HG03064 (cell line): Measurements from ENCODE around the gene MPG.
"Not testable (repeated sequence)": the region's sequence is repeated elsewhere in the genome, so short reads cannot be mapped to it uniquely, and the experiment has no call there.

Experiments used
- ATAC-seq: cut with Tn5 transposase; IDR thresholded peaks from one replicate; pipeline ENCODE4 v1.9.1; 2021; ENCODE audit warnings: low read depth; ENCODE audit not compliant: unreplicated experiment

The MPG gene, protein sequence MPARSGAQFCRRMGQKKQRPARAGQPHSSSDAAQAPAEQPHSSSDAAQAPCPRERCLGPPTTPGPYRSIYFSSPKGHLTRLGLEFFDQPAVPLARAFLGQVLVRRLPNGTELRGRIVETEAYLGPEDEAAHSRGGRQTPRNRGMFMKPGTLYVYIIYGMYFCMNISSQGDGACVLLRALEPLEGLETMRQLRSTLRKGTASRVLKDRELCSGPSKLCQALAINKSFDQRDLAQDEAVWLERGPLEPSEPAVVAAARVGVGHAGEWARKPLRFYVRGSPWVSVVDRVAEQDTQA

DNA sequence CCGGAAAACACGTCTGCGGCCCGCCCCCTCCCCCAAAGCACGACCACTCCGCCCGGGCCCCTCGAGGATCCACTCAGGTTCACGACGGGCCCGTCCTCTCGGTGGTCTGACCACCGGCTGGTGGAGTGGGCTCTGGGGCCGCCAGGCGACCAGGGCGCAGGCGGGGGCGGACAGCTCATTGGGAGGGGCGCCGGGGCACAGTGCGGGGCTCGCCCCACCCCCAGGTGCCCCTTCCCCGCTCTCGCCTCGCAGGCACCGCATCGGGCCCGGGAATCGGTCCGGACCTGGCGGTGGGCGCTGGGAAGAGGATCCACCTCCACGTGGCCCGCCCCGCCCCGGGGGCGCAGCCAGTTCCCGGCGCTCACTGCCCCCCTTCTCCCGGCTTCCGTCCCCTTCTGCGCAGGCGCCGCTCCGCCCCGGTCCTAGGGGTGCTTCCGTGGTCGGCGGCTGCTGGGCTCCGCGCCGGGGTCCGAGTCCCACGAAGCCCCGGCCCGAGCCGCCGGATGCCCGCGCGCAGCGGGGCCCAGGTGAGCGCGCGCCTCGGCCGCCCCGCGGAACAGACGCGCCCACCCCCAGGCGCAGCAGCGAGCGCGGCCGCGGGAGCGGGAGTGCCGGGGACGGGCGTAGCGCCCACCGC is at the start of gene MPG:
MPG (plus strand) TSS at position 419 of the 637 bp plus-strand sequence; CDS start at position 504, 85 bp downstream.
- ATAC-seq: peak; percentile 57

DNA sequence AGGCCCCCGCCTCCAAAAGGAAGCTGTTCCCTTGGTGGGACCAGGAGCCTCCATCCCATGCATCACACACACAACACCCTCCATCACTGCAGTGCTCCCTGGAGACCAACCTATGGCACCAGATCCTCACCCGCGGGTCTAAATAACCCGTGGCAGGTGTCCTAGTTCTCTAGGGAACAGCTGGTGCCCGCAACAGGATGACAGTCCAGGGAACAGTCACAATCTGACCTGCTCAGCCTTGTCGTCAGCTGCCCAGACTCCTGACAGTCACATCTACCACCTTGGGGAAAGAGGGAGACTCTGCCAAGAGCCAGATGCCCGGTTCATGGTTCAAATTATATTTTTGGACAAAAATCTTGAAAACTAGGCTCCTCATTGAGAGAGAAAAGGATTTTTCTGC is 47.4 kb upstream of the MPG start:
- ATAC-seq: not testable (repeated sequence)

DNA sequence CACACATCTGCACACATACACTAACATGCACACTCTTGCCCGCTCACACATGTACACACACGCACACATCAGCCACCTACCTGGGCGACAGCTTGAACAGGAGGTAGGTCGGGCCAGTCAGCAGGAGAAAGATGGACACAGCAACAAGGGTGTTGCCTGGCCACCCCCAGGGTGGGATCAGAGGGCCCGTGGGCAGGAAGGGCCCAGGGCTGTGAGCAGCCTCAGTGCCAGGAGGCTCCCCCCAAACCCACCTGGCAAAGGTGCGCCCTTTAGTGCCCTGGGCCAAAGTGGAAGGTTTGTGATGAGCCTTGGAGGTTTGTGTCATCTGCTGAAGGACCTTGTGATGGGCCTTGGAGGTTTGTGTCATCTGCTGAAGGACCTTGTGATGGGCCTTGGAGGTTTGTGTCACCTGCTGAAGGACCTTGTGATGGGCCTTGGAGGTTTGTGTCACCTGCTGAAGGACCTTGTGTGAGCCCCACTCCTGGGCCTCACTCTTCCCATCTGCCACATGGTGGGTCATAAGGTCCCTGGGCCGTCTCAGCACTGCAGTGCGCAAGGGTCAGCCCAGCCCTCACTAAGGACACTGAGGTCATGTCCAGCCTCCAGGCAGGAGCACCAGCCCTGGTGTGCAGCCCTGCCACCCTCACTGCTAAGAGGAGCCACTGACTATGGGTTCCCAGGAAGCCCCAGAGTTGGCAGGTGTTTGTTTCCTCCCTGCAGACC is 44.7 kb upstream of the MPG start:
- not testable (repeated sequence) for ATAC-seq

DNA sequence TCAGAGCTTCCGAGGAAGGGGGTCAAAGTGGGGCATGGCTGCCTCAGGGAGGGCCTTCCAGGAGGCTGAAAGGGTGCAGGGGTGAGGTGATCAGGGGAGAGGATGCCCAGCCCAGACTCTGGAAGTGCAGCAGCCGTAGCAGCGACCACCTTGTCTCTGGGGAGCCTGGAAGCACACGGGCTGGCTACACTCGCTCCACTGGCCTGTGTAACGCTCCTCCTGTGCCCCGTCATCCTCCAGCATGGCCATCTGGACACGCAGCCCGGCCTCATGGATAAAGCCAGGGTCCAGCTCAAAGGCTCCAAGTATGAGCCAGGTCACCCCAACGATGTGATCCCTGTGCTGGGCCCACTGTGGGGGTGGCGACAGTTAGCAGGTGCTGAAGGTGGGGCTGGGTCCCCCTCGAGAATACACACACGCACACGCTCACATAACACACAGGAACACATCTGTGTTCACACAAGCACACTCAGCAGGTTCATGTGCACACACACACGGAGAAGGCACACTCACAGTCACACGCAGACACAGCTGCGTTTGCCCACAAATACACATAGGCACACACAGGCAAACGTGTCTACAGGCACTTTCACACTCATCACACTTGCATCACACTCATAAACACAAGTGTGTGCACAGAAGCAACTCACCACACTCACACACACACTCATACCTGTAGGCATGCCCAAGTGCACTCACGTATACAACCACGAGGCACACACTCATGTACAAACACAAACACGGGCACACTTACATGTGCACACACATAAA is 44.0 kb upstream of the MPG start:
- ATAC-seq: no peak

DNA sequence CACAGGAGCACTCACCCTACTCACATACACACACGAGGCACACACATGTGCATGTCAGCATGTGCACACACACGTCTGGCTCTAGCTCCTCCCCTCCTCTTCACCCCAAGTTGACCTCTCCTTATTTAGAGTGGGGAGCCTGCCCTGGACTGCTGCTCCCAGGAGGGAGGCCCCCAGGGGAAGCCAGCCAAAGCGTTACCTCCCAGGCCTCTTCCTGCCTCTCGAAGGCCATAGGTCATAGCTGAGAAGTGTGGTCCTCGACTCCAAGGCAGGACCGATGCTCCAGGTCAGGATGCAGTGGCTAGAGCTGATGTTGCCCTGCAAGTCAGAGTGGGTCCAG is 43.4 kb upstream of the MPG start:
- no peak for ATAC-seq

DNA sequence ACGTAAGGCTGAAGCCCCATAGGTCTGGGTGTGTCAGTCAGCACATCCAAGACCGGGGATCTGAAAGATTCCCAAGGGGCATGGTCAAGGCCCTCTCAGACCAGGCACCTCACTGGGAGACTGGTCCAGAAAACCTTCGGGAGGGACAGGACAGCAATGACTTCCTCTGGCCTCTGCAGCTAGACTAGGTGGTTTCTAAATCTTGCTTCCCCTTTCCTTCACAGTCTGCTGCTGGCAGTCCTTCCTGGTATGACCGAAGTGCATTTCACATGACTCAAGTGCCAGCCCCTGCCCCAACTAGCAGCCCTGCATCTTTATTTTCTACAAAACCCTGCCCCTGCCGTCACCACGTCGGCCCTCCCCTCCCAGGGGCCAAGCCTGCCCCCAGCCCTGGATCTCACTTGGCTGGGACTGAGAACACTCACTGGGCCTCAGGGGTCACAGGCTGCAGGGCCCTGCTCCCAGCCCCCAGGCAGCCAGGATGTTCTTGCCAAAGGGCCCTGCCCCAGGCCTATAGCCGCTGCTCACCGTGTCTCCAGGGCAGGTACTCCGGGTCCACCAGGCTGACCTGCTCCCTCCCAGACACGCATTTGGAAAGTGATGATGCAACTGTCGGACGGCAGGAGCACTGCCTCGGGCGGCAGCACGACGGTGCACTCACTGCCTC is 42.9 kb upstream of the MPG start:
- ATAC-seq: no peak

DNA sequence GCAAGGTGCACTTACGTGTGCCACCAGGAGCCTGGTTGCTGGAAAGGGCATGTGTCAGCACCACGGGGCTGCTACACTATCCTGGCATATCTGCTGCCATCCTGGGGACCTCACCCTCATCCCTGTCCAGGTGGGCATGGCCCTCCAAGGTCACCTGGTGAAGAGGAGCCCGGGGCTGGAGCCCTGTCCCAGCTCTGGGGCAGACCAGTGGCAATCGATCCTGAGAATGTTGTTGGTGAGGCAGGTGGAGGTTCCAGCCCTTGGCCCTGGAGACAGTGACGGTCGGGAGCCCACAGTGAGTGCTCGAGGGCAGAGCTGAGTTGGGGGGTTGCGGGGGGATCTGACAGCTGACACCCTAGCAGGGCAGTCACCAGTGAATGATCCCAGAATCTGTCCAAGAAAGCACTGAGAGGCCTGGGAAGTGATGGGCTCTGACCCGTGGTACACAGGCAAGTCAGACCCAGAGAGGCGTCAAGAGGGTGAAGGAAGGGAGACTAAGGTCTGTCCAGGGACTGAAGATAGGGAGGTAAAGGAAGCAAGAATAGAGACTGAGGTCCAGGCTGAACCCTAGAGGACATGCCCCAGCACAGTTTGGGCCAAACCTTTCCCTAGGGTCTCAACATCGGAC is 42.2 kb upstream of the MPG start:
- no peak for ATAC-seq

DNA sequence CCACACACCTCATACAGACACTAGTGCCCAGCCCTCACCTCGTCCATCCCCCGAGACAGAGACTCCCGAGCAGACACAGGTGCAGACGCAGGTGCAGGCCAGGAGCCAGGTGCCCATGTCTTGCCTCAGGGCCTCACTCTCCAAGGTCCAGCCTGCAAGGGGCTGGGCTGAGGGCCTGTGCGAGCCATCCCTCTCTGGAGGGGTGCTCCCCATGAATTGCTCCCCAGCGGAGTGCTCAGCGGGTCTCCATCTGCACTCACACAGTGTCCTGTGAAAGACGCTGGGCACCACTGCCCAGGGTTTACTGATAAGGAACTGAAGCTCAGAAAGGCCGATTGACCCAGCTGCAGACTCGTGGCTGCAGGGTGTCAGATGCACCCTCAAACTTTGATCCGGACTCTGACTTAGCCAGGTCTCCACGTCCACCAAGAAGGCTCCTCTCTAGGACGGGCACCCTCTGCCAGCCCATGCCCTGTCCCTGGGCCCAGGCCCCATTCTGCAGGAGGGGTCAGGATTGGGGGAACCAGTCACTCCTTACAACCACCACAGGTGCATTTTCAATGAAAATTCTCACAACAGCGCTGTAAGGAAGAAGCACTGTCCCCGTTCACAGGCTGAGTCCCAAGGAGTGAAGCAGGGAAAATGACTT is 41.6 kb upstream of the MPG start:
- ATAC-seq: no peak

DNA sequence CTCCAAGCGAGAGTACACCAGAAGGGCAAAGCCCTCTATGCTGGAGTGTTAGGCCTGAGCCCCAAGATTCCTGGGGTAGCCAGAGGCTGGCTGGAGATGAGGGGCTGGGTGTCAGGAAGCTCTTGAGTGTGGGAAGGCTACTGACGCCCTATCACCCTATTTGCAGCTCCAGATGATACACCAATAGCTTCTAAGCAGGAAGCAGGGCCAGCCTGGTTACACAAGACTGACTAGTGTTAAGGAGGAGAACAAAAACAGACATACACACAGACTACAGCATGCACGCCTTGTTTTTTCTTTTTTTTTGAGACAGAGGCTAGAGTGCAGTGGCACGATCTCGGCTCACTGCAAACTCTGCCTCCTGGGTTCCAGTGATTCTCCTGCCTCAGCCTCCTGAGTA is 40.5 kb upstream of the MPG start:
- no peak for ATAC-seq

DNA sequence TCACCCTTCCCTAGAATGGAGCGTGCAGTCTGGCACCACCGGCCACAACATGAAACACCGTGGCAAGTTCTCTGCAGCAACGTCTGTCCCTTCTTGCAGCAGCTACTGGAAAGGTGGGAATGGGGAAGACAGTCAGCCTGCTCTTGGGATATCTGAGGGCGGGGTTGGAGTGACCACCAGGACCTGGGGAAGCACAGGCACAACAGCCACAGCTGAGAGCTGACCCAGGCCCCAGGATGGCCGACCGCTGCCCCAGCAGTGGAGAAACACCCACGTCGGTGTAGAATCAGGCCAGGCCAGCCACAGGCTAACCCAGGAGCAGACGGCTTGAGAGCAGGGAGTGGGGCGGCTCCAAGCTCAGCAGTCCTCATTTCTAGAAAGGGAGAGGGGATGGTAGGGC is 39.8 kb upstream of the MPG start:
- not testable (repeated sequence) for ATAC-seq

DNA sequence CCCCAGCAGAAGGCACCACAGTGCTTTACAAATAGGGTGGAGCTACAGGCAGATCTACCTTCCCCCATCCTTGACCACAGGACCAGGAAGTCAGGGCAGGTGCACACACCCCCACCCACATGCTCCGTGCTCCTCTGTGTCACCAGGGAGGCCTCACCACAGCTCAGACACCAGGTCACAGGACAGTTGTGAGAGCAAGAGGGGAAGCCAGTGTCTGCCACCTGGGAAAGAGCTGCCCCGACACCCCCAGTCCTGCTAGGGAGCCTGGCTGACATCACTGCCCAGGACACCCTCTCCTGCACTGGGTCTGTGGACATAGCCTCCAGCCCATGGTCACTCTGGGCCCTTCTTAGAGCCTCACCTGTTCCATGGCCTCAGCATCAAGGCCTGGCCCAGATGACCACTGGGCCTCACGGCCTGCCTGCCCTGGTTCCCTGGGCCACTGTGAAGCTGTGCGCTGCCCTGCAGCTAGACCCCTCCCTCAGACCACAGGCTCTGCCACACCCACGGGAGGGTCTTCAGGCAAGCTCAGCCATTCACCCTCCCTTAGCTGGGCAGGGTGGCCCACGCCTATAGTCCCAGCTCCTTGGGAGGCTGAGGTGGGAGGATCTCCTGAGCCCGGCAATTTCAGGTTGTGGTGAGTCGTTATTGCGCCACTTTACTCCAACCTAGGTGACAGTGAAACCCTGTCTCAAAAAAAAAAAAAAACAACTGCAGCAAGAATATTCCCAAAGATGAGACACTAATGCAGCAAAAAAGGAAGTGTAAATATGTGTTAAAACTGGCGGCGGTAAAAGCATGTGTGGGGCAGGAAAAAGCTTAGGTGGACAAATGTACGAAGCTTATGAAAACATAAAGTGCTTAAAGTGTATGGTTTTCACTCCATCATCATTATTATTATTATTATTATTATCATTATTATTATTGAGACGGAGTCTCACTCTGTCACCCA is 38.8 kb upstream of the MPG start:
- peak; percentile 72 for ATAC-seq

DNA sequence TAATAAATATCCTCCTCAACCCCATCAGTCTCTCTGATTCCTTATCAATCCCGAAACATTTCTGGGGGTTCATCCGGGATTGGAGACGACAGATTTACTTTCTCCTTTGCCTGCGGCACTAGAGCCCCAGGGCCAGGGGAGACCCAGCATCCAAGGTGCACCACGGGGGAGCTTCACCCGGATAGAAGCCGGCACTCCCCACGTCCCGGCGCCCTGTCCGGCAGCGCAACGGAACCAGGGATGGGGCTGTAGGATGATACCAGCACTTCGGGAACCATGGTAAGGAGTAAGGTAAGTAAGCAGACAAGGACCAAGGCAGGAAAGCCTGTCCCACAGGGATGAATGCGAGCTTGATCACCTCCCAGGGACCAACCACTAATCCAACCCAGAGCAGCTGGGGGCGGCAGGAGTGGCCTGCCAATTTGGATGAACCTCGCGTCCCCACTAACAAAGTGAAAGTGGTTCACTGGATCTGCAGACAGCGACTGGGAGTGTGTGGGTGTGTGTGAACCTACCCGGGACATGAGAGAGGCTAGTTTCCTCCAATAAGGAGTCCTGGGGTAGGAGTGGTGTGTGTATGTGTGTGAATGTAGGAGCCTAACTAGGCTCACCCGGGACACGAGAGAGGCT is 36.5 kb upstream of the MPG start:
- no peak for ATAC-seq

DNA sequence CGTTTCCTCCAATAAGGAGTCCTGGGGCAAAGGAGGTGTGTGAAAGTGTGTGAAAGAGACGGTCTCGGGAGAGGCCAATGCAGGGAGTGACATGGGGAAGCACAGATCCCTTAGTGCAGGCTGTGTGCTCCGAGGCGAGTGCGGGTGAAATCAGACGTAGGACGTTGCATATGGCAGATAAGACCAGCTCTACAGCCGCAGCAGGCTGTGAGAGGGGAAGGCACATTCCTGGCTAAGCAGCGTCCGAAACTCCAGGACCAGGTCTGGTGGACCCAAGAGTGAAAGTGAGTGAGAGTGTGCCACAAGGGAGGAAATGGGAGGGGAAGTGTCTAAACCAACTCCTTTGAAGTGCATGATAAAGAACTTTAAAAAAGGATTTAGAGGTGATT is 36.0 kb upstream of the MPG start:
- no peak for ATAC-seq

DNA sequence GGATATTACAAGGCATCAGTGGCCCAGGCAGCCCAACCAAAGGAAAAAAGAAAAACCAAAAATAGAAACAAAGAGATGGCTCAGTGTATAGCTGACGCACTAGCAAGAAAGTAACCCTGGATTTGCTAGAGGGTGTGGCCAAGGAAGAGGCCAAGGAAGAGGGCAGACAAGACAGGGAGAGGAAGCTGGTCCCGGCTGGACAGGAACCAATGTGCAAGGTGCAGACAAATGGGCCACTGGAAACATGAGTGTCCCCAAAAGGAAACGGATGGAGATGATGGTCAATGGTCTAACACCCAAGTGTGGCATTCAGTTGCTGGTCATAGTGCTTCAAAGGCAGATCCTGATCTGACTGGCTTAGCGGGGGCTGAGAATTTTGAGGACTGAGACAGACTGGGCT is 35.3 kb upstream of the MPG start:
- ATAC-seq: no peak

DNA sequence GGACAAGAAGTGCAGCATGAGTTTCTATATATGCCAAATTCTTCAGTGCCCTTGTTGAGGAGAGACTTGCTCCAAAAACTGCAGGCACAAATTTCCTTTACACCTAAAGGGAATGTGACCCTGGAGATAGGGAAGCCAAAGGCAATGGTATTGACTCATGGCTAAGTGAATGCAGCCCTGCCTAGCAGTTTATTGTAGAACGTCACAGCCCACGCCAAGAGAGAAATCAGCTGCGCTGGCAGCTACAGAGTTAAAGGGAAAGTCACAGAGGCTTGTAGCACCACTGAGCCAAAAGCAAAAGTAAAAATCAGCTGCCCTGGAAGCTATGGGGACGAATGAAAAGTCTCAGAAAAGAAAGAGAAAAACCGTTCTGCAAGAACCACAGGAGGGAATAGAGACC is 34.7 kb upstream of the MPG start:
- no peak for ATAC-seq

DNA sequence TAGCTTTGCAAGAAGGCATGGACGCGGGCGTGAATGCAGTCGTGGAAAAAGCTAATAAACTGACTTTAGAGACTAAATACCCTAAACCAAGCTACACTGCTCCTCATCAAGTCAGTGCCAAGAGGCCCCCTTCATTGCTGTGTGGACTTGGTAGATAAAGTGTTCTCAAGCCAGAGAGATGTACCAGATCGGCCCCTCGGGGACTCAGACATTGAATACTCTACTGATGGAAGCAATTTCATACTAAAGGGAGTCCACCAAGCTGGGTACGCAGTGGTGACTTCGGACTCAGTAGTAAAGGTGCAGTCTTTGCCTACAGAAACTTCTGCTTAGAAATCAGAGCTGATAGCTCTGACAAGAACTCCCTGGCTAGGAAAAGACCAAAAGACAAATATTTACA is 33.4 kb upstream of the MPG start:
- no peak for ATAC-seq

DNA sequence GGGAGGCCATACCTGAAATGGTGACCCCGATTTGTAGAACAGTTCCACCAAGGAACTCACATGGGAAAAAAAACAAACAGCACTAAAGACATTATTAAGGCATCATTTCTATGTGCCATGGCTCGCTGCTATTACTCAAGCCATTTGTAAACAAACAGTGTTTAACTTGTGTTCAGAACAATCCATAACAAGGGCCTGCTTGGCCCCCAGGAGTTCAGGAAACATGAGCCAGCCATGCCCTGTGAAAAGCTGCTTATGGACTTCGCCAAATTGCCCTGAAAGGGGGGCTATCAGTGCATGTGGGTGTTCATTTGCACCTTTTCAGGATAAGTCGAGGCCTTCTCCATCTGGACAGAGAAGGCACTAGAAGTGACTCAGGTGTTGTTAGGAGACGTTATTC is 32.6 kb upstream of the MPG start:
- no peak for ATAC-seq

DNA sequence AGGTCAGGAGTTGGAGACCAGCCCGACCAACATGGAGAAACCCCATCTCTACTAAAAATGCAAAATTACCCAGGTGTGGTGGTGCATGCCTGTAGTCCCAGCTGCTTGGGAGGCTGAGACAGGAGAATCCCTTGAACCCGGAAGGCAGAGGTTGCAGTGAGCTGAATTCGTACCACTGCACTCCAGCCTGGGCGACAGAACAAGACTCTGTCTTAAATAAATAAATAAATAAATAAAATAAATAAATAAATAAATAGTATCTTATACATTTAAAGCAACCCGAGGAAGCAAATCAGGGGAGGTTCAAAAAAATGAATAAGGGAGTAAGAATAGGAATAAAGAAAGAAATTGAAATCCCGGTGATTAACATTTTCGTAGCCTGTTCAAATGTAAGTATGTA is 31.5 kb upstream of the MPG start:
- ATAC-seq: not testable (repeated sequence)
